ENCODE results near the gene POF1B.

- TF ChIP-seq CTCF (IDR thresholded peaks at IDR 0.05) (no peak), POLR2A (IDR thresholded peaks at IDR 0.05) (no peak)
Observed at GRCh38 chrX:85391185-85391877, 11.9 kb upstream of the POF1B start.
